Measurements from ENCODE around the gene TAP2. TPM values are rescaled to one million over a fixed set of nuclear protein-coding genes. Genes with fewer than 3 reads are reported as not detected.

TAP2 gene
- total RNA-seq, 2 donors from 2014 or later, result 9.6 to 17.3 TPM

GRCh38 chr6:32867554-32868256 lies 29.2 kb upstream of the TAP2 start:
- DNase-seq (ENCODE audit: low spot score) (no peak), ATAC-seq (ENCODE audit: insufficient number of reproducible peaks, low FRiP score, low read depth) (no peak)
- no peak for TF ChIP-seq CTCF (IDR thresholded peaks at IDR 0.05)
- H3K27ac ChIP-seq, result no peak overlapping the region
- no peaks in the 10 kb centered on the region for H3K27me3 ChIP-seq (replicated peaks; ENCODE audit: insufficient read depth)
- no peaks in the 10 kb centered on the region for H3K9me3 ChIP-seq
- no peak overlapping the region for H3K4me3 ChIP-seq
- H3K4me1 ChIP-seq (ENCODE audit: control insufficient read depth in 1 of 2, low read depth in 2 of 2), result no peaks in the 10 kb centered on the region
- H3K36me3 ChIP-seq, result no peaks in the 10 kb centered on the region

- H3K36me3 ChIP-seq, result no peaks in the 10 kb centered on the region
- ATAC-seq (ENCODE audit: insufficient number of reproducible peaks, low FRiP score, low read depth) (no peak), DNase-seq (ENCODE audit: low spot score) (no peak)
- no peak for TF ChIP-seq CTCF (IDR thresholded peaks at IDR 0.05)
- no peak overlapping the region for H3K4me3 ChIP-seq
- no peaks in the 10 kb centered on the region for H3K9me3 ChIP-seq
- H3K4me1 ChIP-seq (ENCODE audit: control insufficient read depth in 1 of 2, low read depth in 2 of 2), result no peaks in the 10 kb centered on the region
- H3K27ac ChIP-seq, result no peak overlapping the region
- no peaks in the 10 kb centered on the region for H3K27me3 ChIP-seq (replicated peaks; ENCODE audit: insufficient read depth)
Measured at GRCh38 chr6:32867022-32867477, 28.5 kb upstream of the TAP2 start.

GRCh38 chr6:32865724-32866443 lies 27.3 kb upstream of the TAP2 start:
- Histone ChIP-seq H3K27ac (no peak overlapping the region), H3K4me3 (no peak overlapping the region), H3K27me3 (replicated peaks; ENCODE audit: insufficient read depth) (no peaks in the 10 kb centered on the region), H3K4me1 (ENCODE audit: control insufficient read depth in 1 of 2, low read depth in 2 of 2) (no peaks in the 10 kb centered on the region), H3K36me3 (no peaks in the 10 kb centered on the region), H3K9me3 (no peaks in the 10 kb centered on the region)
- ATAC-seq (ENCODE audit: insufficient number of reproducible peaks, low FRiP score, low read depth), result no peak
- no peak for DNase-seq (ENCODE audit: low spot score)
- TF ChIP-seq CTCF (IDR thresholded peaks at IDR 0.05), result no peak

GRCh38 chr6:32862725-32863124 lies 24.2 kb upstream of the TAP2 start:
- Histone ChIP-seq H3K9me3 (no peaks in the 10 kb centered on the region), H3K27ac (no peak overlapping the region), H3K36me3 (no peaks in the 10 kb centered on the region), H3K4me1 (ENCODE audit: control insufficient read depth in 1 of 2, low read depth in 2 of 2) (no peaks in the 10 kb centered on the region), H3K27me3 (replicated peaks; ENCODE audit: insufficient read depth) (no peaks in the 10 kb centered on the region), H3K4me3 (no peak overlapping the region)
- ATAC-seq (ENCODE audit: insufficient number of reproducible peaks, low FRiP score, low read depth) (no peak), DNase-seq (ENCODE audit: low spot score) (no peak)
- TF ChIP-seq CTCF (IDR thresholded peaks at IDR 0.05), result no peak

GRCh38 chr6:32860674-32861073 lies 22.1 kb upstream of the TAP2 start:
- TF ChIP-seq CTCF (IDR thresholded peaks at IDR 0.05), result no peak
- Histone ChIP-seq H3K4me1 (ENCODE audit: control insufficient read depth in 1 of 2, low read depth in 2 of 2) (no peaks in the 10 kb centered on the region), H3K9me3 (no peaks in the 10 kb centered on the region), H3K4me3 (no peak overlapping the region), H3K27me3 (replicated peaks; ENCODE audit: insufficient read depth) (no peaks in the 10 kb centered on the region), H3K36me3 (no peaks in the 10 kb centered on the region), H3K27ac (no peak overlapping the region)
- no peak for DNase-seq (ENCODE audit: low spot score)
- no peak for ATAC-seq (ENCODE audit: insufficient number of reproducible peaks, low FRiP score, low read depth)

Measured in thoracic aorta (tissue), 2 donors.